ENCODE data around the gene USP48. TPM values are rescaled to one million over a fixed set of nuclear protein-coding genes. Genes with fewer than 3 reads are reported as not detected.

The USP48 gene
- total and polyA plus RNA-seq, 10 donors, result 17.5 to 105 (median 82.4) TPM

DNA sequence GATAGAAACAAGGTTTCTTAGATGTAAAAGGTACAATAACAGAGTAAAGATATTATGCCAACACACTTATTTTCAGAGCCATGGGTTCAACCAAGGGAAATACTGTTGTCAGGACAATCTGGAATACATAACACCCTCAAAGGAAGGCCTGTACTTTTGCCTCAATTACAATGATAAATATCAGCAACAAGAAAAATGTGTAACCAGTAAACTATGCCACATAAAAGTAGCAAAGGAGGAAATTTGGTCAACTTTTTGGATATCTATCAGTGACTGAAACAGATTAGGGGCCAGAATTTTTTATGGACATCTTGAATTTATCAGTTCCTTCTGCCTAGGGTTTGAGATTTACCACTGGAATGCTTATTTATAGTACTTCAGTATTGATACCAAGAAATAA is 89.2 kb downstream of the USP48 start:
- TF ChIP-seq POLR2AphosphoS5 (IDR thresholded peaks at IDR 0.05), result no peak
- TF ChIP-seq POLR2A (IDR thresholded peaks at IDR 0.05), result no peak
- no peak for TF ChIP-seq CTCF (IDR thresholded peaks at IDR 0.05 in 8 of 11, conservative IDR thresholded peaks at IDR 0.05 in 3 of 11)
- Histone ChIP-seq H3K36me3 (peaks cover 8 to 100% (median 77%) of the 10 kb centered on the region in 6 donors), H3K27me3 (replicated peaks in 1 of 7) (no peaks in the 10 kb centered on the region), H3K4me1 (no peaks in the 10 kb centered on the region), H3K27ac (no peak overlapping the region), H3K9me3 (no peaks in the 10 kb centered on the region), H3K4me3 (no peak overlapping the region)
- intact Hi-C loops (cut with DNase I; ENCODE audit: low total_unique reads), result no loop called here
- no peak for DNase-seq

DNA sequence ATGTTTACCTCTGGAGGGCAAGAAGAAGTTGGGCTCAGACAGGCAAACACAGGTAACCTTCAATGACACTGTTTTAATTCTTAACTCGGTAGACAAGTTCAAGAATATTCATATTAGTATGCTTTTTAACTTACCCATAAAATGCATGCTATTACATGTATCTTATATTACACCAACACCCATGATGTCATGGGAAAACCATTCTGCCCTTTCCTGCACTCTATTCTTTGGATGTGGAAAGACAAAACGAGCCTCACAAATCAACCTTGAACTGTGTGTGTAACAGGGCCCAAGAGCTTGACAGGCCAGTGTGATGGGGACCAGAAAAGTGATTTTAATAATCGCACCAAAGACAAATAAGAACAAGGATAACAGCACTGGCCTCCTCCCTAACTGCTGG is 91.2 kb downstream of the USP48 start:
- Histone ChIP-seq H3K4me1 (no peaks in the 10 kb centered on the region), H3K9me3 (no peaks in the 10 kb centered on the region), H3K36me3 (peaks cover 8 to 100% (median 85%) of the 10 kb centered on the region in 6 donors), H3K4me3 (no peak overlapping the region), H3K27me3 (replicated peaks in 1 of 7) (no peaks in the 10 kb centered on the region), H3K27ac (no peak overlapping the region)
- no peak for TF ChIP-seq POLR2A (IDR thresholded peaks at IDR 0.05)
- no peak for TF ChIP-seq POLR2AphosphoS5 (IDR thresholded peaks at IDR 0.05)
- no peak for TF ChIP-seq CTCF (IDR thresholded peaks at IDR 0.05 in 8 of 11, conservative IDR thresholded peaks at IDR 0.05 in 3 of 11)
- DNase-seq, result no peak
- intact Hi-C loops (cut with DNase I; ENCODE audit: low total_unique reads), result no loop called here
- 81 to 90% (median 88%) methylated on average over 3 of the region's 3 CpGs for WGBS, 5 donors

GRCh38 chr1:21689661-21690372 is 93.1 kb downstream of the USP48 start:
- no peaks in the 10 kb centered on the region for H3K27me3 ChIP-seq (replicated peaks in 1 of 7)
- peaks cover 8 to 100% (median 87%) of the 10 kb centered on the region in 6 donors for H3K36me3 ChIP-seq
- no peak for DNase-seq
- intact Hi-C loops (cut with DNase I; ENCODE audit: low total_unique reads), result no loop called here
- TF ChIP-seq CTCF (IDR thresholded peaks at IDR 0.05 in 8 of 11, conservative IDR thresholded peaks at IDR 0.05 in 3 of 11), result no peak
- no peak for TF ChIP-seq POLR2AphosphoS5 (IDR thresholded peaks at IDR 0.05)
- no peak for TF ChIP-seq POLR2A (IDR thresholded peaks at IDR 0.05)
- WGBS, 5 donors, result 93 to 97% (median 94%) methylated on average over 6 of the region's 6 CpGs
- no peak overlapping the region for H3K27ac ChIP-seq
- no peaks in the 10 kb centered on the region for H3K9me3 ChIP-seq
- no peaks in the 10 kb centered on the region for H3K4me1 ChIP-seq
- no peak overlapping the region for H3K4me3 ChIP-seq

GRCh38 chr1:21687081-21687529 is 95.8 kb downstream of the USP48 start:
- H3K27me3 ChIP-seq (replicated peaks in 1 of 7), result no peaks in the 10 kb centered on the region
- H3K36me3 ChIP-seq, result peaks cover 8 to 100% (median 71%) of the 10 kb centered on the region in 6 donors
- WGBS, 5 donors, result 95 to 98% (median 96%) methylated on average over 2 of the region's 2 CpGs
- intact Hi-C loops (cut with DNase I; ENCODE audit: low total_unique reads), result no loop called here
- no peak overlapping the region for H3K4me3 ChIP-seq
- TF ChIP-seq POLR2AphosphoS5 (IDR thresholded peaks at IDR 0.05), result no peak
- no peak for TF ChIP-seq POLR2A (IDR thresholded peaks at IDR 0.05)
- no peak for TF ChIP-seq CTCF (IDR thresholded peaks at IDR 0.05 in 8 of 11, conservative IDR thresholded peaks at IDR 0.05 in 3 of 11)
- H3K27ac ChIP-seq, result no peak overlapping the region
- no peaks in the 10 kb centered on the region for H3K4me1 ChIP-seq
- DNase-seq, result no peak
- H3K9me3 ChIP-seq, result no peaks in the 10 kb centered on the region

Data from spleen (tissue), 11 donors.